HEK293 (cell line): ENCODE results near the gene S100P.

ENCODE experiments used
- RBAK ChIP-seq: fragments of 450-650 bp; formaldehyde crosslinking; IDR thresholded peaks from 2 replicates; pipeline ENCODE4 v1.5.1; 2016; ENCODE audit warnings: missing biosample characterization, missing genetic modification characterization
- SCRT2 ChIP-seq: fragments of 450-650 bp; formaldehyde crosslinking; IDR thresholded peaks from 2 replicates; pipeline ENCODE4 v1.5.1; 2016; ENCODE audit warnings: missing biosample characterization, missing genetic modification characterization
- TCF7L2 ChIP-seq: IDR thresholded peaks from 2 replicates; pipeline ENCODE4 v1.6.1; 2011; ENCODE audit warnings: low read depth, mild to moderate bottlenecking, inconsistent platforms, low read length, moderate library complexity, borderline replicate concordance
- ZFHX2 ChIP-seq: fragments of 450-650 bp; formaldehyde crosslinking; conservative IDR thresholded peaks from 2 replicates; pipeline ENCODE4 v1.5.1; 2016; ENCODE audit warnings: missing biosample characterization, missing genetic modification characterization
- ZNF132 ChIP-seq: fragments of 450-650 bp; formaldehyde crosslinking; IDR thresholded peaks from 2 replicates; pipeline ENCODE4 v1.5.1; 2017; ENCODE audit warnings: missing biosample characterization, missing genetic modification characterization, borderline replicate concordance
- ZNF510 ChIP-seq: fragments of 450-650 bp; formaldehyde crosslinking; IDR thresholded peaks from 2 replicates; pipeline ENCODE4 v1.5.1; 2018; ENCODE audit warnings: mild to moderate bottlenecking, missing genetic modification characterization, missing biosample characterization; ENCODE audit not compliant: insufficient replicate concordance
- ZNF626 ChIP-seq: fragments of 450-650 bp; sonication (Bioruptor Pico); formaldehyde crosslinking; IDR thresholded peaks from 2 replicates; pipeline ENCODE4 v1.5.1; 2018; ENCODE audit warnings: missing biosample characterization, missing genetic modification characterization, inconsistent platforms
- ZNF670 ChIP-seq: fragments of 450-650 bp; formaldehyde crosslinking; IDR thresholded peaks from 2 replicates; pipeline ENCODE4 v1.5.1; 2016; ENCODE audit warnings: missing biosample characterization, missing genetic modification characterization, low read depth
- ZNF785 ChIP-seq: fragments of 450-650 bp; formaldehyde crosslinking; IDR thresholded peaks from 2 replicates; pipeline ENCODE4 v1.5.1; 2016; ENCODE audit warnings: missing biosample characterization, missing genetic modification characterization
- ZSCAN30 ChIP-seq: fragments of 450-650 bp; IDR thresholded peaks from 2 replicates; pipeline ENCODE4 v1.5.1; 2018; ENCODE audit warnings: missing biosample characterization, mild to moderate bottlenecking, missing genetic modification characterization, moderate library complexity
- TF ChIP-seq, protein P1 (sequence below): fragments of 450-650 bp; formaldehyde crosslinking; IDR thresholded peaks from 2 replicates; pipeline ENCODE4 v1.5.1; 2016; ENCODE audit warnings: missing biosample characterization, missing genetic modification characterization
- TF ChIP-seq, protein P2 (sequence below): fragments of 450-650 bp; formaldehyde crosslinking; IDR thresholded peaks from 2 replicates; pipeline ENCODE4 v1.5.1; 2016; ENCODE audit warnings: missing biosample characterization, missing genetic modification characterization
- TF ChIP-seq, protein P3 (sequence below): fragments of 450-650 bp; formaldehyde crosslinking; IDR thresholded peaks from 2 replicates; pipeline ENCODE4 v1.5.1; 2016; ENCODE audit warnings: missing biosample characterization, missing genetic modification characterization

DNA sequence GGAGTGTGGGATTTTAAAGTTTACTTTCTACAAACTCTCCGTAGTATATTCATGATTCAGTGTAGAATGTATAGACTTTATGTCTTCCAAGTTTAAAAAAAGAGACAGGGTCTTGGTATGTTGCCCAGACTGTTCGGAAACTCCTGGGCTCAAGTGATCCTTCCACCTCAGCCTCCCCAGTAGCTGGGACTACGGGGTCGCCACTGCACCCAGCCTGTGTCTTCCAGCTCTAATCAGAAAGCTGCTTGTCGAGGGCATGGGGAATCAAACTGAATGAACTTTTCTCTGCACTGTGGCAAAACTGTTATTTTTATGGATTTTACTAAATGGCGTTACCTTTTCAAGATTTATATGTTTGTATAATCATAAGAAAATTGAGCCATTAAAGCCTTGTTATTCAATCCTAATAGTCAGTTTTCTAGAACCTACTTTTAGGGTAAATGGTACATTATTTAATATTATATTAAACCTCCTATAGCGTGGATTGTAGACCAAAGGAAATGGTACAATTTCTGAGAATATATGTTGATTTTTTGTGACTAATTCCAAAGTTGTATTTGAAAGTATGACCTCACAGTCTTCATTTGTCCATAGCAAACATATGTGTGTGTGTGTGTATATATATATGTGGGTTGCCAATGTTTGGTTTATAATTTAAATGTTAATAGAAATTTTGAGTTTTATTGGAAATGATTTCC lies 23.4 kb downstream of the S100P start:
- TF ChIP-seq, protein P1, sequence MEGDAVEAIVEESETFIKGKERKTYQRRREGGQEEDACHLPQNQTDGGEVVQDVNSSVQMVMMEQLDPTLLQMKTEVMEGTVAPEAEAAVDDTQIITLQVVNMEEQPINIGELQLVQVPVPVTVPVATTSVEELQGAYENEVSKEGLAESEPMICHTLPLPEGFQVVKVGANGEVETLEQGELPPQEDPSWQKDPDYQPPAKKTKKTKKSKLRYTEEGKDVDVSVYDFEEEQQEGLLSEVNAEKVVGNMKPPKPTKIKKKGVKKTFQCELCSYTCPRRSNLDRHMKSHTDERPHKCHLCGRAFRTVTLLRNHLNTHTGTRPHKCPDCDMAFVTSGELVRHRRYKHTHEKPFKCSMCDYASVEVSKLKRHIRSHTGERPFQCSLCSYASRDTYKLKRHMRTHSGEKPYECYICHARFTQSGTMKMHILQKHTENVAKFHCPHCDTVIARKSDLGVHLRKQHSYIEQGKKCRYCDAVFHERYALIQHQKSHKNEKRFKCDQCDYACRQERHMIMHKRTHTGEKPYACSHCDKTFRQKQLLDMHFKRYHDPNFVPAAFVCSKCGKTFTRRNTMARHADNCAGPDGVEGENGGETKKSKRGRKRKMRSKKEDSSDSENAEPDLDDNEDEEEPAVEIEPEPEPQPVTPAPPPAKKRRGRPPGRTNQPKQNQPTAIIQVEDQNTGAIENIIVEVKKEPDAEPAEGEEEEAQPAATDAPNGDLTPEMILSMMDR, result no peak
- no peak for TF ChIP-seq ZNF132 (tag by site-specific recombination)
- no peak for TF ChIP-seq ZNF510 (tag by site-specific recombination)
- TF ChIP-seq, protein P2, sequence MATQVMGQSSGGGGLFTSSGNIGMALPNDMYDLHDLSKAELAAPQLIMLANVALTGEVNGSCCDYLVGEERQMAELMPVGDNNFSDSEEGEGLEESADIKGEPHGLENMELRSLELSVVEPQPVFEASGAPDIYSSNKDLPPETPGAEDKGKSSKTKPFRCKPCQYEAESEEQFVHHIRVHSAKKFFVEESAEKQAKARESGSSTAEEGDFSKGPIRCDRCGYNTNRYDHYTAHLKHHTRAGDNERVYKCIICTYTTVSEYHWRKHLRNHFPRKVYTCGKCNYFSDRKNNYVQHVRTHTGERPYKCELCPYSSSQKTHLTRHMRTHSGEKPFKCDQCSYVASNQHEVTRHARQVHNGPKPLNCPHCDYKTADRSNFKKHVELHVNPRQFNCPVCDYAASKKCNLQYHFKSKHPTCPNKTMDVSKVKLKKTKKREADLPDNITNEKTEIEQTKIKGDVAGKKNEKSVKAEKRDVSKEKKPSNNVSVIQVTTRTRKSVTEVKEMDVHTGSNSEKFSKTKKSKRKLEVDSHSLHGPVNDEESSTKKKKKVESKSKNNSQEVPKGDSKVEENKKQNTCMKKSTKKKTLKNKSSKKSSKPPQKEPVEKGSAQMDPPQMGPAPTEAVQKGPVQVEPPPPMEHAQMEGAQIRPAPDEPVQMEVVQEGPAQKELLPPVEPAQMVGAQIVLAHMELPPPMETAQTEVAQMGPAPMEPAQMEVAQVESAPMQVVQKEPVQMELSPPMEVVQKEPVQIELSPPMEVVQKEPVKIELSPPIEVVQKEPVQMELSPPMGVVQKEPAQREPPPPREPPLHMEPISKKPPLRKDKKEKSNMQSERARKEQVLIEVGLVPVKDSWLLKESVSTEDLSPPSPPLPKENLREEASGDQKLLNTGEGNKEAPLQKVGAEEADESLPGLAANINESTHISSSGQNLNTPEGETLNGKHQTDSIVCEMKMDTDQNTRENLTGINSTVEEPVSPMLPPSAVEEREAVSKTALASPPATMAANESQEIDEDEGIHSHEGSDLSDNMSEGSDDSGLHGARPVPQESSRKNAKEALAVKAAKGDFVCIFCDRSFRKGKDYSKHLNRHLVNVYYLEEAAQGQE (tag by site-specific recombination), result no peak
- TF ChIP-seq ZNF626, result no peak
- TF ChIP-seq ZSCAN30 (tag by site-specific recombination), result no peak
- no peak for TF ChIP-seq ZNF785 (tag by site-specific recombination)
- no peak for TF ChIP-seq RBAK (tag by site-specific recombination)
- TF ChIP-seq SCRT2, result no peak
- no peak for TF ChIP-seq ZFHX2 (tag by site-specific recombination)
- TF ChIP-seq TCF7L2, result no peak
- TF ChIP-seq ZNF670 (tag by site-specific recombination), result no peak
- TF ChIP-seq, protein P3, sequence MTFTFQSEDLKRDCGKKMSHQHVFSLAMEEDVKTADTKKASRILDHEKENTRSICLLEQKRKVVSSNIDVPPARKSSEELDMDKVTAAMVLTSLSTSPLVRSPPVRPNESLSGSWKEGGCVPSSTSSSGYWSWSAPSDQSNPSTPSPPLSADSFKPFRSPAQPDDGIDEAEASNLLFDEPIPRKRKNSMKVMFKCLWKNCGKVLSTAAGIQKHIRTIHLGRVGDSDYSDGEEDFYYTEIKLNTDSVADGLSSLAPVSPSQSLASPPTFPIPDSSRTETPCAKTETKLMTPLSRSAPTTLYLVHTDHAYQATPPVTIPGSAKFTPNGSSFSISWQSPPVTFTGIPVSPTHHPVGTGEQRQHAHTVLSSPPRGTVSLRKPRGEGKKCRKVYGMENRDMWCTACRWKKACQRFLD, result no peak
